PFSK-1 (cell line): Measurements from ENCODE around the gene VSIG10L.

ENCODE experiments used
- FOXP2 ChIP-seq: optimal IDR thresholded peaks from 2 replicates; pipeline ENCODE3; 2011; ENCODE audit warnings: borderline replicate concordance, control low read depth, inconsistent platforms; ENCODE audit not compliant: insufficient read depth; ENCODE audit errors: extremely low read length, extremely low read depth
- POLR2AphosphoS5 ChIP-seq: IDR thresholded peaks from 2 replicates; pipeline ENCODE4 v1.6.1; 2012; ENCODE audit warnings: low read depth, mild to moderate bottlenecking, control low read depth, low read length, moderate library complexity
- REST ChIP-seq, 2 experiments: IDR thresholded peaks; 2 replicates each; pipeline versions ENCODE4 v1.6.1 to v1.8.0; 2011 to 2012; ENCODE audit warnings: low read depth in 2 of 2, low read length in 2 of 2, control low read depth in 1 of 2, inconsistent platforms in 1 of 2, mild to moderate bottlenecking in 1 of 2, moderate library complexity in 1 of 2; ENCODE audit not compliant: insufficient read depth in 1 of 2
- SIN3A ChIP-seq: IDR thresholded peaks from 2 replicates; pipeline ENCODE4 v1.6.1; 2012; ENCODE audit warnings: mild to moderate bottlenecking, low read length, moderate library complexity, borderline replicate concordance; ENCODE audit not compliant: insufficient read depth
- TAF1 ChIP-seq: IDR thresholded peaks from 2 replicates; pipeline ENCODE4 v1.6.1; 2012; ENCODE audit warnings: low read length, control low read depth, borderline replicate concordance; ENCODE audit not compliant: insufficient read depth

The VSIG10L gene

GRCh38 chr19:51382004-51382403 lies 40.1 kb upstream of the VSIG10L start:
- TF ChIP-seq POLR2AphosphoS5: no peak
- no peak for TF ChIP-seq SIN3A
- TF ChIP-seq TAF1: no peak
- no peak for TF ChIP-seq REST (IDR thresholded peaks at IDR 0.05; ENCODE audit: insufficient read depth in 1 of 2, low read depth in 2 of 2, low read length in 2 of 2)
- TF ChIP-seq FOXP2: no peak

GRCh38 chr19:51380379-51380778 lies 38.4 kb upstream of the VSIG10L start:
- TF ChIP-seq FOXP2 (no peak), POLR2AphosphoS5 (no peak), REST (IDR thresholded peaks at IDR 0.05; ENCODE audit: insufficient read depth in 1 of 2, low read depth in 2 of 2, low read length in 2 of 2) (no peak), SIN3A (no peak), TAF1 (no peak)

- no peak for TF ChIP-seq SIN3A
- TF ChIP-seq FOXP2: no peak
- no peak for TF ChIP-seq REST (IDR thresholded peaks at IDR 0.05; ENCODE audit: insufficient read depth in 1 of 2, low read depth in 2 of 2, low read length in 2 of 2)
- no peak for TF ChIP-seq POLR2AphosphoS5
- no peak for TF ChIP-seq TAF1
Observed at GRCh38 chr19:51377422-51377821, 35.5 kb upstream of the VSIG10L start.

GRCh38 chr19:51375504-51376221 lies 33.7 kb upstream of the VSIG10L start:
- TF ChIP-seq POLR2AphosphoS5: no peak

GRCh38 chr19:51372649-51373504 lies 30.9 kb upstream of the VSIG10L start, which contains the start of gene NKG7:
TSS of gene NKG7 (minus strand) at chr19:51372654. CDS start at chr19:51372535, 119 bp downstream.
- TF ChIP-seq SIN3A (no peak), FOXP2 (no peak), REST (IDR thresholded peaks at IDR 0.05; ENCODE audit: insufficient read depth in 1 of 2, low read depth in 2 of 2, low read length in 2 of 2) (no peak), TAF1 (no peak), POLR2AphosphoS5 (no peak)
